DND-41 (cell line): Measurements from ENCODE around the gene PICK1.

Source experiments
- CTCF ChIP-seq: IDR thresholded peaks from 2 replicates; pipeline ENCODE4 v1.5.1; 2012; ENCODE audit warnings: borderline replicate concordance, low read length, moderate library complexity, mild to moderate bottlenecking; ENCODE audit not compliant: poor library complexity, severe bottlenecking; ENCODE audit errors: extremely low read depth
- EZH2 ChIP-seq: IDR thresholded peaks from 3 replicates; pipeline ENCODE4 v1.6.1; 2012; ENCODE audit warnings: borderline replicate concordance, low read depth, mild to moderate bottlenecking, moderate library complexity, low read length, inconsistent platforms; ENCODE audit not compliant: severe bottlenecking

- no peak for TF ChIP-seq CTCF
- no peak for TF ChIP-seq EZH2
Observed at GRCh38 chr22:38081941-38082828, 25.0 kb downstream of the PICK1 start.
